ENCODE measurements around the gene MLH1. TPM values are rescaled to one million over a fixed set of nuclear protein-coding genes. Genes with fewer than 3 reads are reported as not detected.
"Not testable (repeated sequence)": the region's sequence is repeated elsewhere in the genome, so short reads cannot be mapped to it uniquely, and the experiment has no call there.

MLH1 gene
- total RNA-seq, 2 experiments from 2014 or later: 89.6 to 93.7 TPM

DNA sequence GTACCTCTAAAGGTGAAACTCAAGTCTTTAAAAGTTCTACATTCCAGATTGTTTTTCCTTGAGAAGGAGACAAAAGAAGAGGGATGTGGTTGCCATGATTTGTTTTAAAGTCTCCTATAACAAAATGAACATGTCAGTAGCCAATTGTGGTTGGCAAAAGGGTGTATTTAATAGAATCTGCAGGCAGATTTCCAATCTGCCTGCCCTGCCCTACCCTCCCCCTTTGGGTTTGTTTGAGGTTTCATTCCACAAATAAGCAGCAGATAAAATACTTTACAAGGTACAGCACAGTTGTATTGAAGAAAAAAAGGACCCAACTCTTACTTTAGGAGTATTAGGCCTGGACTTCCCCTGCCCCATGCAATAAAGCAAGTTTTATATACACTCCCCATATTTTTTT, 59.5 kb downstream of the MLH1 start:
- intact Hi-C loops (cut with micrococcal nuclease): loop anchor here (5.0 kb wide), 1 partner anchor 159 kb away; no protein-coding TSS in a partner anchor
- H3K27me3 Mint-ChIP-seq: no peaks in the 10 kb centered on the region
- DNase-seq (no peak), ATAC-seq (no peak)
- ChIA-PET POLR2A (no interaction called here), CTCF (no interaction called here)
- H3K36me3 Mint-ChIP-seq (ENCODE audit: low read depth): peaks cover 55% of the 10 kb centered on the region
- peak overlapping the region; percentile 52 for H3K27ac Mint-ChIP-seq
- H3K4me3 Mint-ChIP-seq: no peak overlapping the region
- TF ChIP-seq, protein P1, sequence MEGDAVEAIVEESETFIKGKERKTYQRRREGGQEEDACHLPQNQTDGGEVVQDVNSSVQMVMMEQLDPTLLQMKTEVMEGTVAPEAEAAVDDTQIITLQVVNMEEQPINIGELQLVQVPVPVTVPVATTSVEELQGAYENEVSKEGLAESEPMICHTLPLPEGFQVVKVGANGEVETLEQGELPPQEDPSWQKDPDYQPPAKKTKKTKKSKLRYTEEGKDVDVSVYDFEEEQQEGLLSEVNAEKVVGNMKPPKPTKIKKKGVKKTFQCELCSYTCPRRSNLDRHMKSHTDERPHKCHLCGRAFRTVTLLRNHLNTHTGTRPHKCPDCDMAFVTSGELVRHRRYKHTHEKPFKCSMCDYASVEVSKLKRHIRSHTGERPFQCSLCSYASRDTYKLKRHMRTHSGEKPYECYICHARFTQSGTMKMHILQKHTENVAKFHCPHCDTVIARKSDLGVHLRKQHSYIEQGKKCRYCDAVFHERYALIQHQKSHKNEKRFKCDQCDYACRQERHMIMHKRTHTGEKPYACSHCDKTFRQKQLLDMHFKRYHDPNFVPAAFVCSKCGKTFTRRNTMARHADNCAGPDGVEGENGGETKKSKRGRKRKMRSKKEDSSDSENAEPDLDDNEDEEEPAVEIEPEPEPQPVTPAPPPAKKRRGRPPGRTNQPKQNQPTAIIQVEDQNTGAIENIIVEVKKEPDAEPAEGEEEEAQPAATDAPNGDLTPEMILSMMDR (IDR thresholded peaks at IDR 0.05): no peak
- H3K4me1 Mint-ChIP-seq (ENCODE audit: low read depth): peaks cover 21% of the 10 kb centered on the region
- no peaks in the 10 kb centered on the region for H3K9me3 Mint-ChIP-seq

DNA sequence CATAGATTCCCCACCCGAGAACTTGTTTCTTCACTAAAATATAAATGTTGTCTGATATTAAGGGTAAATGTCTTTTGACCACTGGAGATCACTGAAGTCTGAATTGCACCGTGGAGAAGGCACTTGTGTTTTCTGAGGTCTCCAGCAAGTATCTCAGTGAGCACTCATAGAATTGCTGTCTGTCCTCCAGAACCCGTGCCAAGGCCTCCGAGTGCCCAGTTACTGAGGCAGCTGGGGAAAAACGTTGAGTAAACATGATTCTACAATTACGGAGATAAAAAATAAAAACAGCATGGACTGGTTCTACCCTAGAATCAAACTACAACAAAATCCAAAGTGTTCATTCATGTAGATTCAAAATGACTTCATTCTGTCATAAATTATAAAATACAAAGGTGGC, 60.0 kb downstream of the MLH1 start:
- H3K27me3 Mint-ChIP-seq: no peaks in the 10 kb centered on the region
- CTCF ChIA-PET: no interaction called here
- DNase-seq: no peak
- H3K4me3 Mint-ChIP-seq: no peak overlapping the region
- TF ChIP-seq, protein P1 (IDR thresholded peaks at IDR 0.05): no peak
- H3K36me3 Mint-ChIP-seq (ENCODE audit: low read depth): peaks cover 53% of the 10 kb centered on the region
- H3K9me3 Mint-ChIP-seq: no peaks in the 10 kb centered on the region
- peaks cover 21% of the 10 kb centered on the region for H3K4me1 Mint-ChIP-seq (ENCODE audit: low read depth)
- ATAC-seq: no peak
- intact Hi-C loops (cut with micrococcal nuclease): loop anchor here (5.0 kb wide), 1 partner anchor 159 kb away; no protein-coding TSS in a partner anchor
- peak overlapping the region; percentile 92 for H3K27ac Mint-ChIP-seq
- POLR2A ChIA-PET: no interaction called here

DNA sequence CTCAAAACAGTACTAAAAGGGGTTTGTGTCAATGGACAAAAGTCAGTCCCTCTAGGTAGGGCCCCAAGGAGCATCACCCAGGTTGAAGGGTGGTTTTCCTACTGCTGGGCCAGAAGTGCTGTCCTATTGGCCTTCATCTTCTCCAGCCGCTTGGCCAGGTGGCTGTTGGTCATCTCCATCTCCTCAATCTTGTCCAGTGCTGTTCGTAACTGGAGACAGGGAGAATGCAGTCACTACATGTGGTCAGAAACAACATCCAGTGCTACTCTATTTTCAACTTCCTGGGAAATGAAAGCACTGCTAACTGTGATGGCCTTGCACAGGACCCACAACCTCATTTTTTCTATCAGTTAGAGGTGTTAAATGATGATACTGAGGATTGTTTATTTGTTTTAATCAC, 60.4 kb downstream of the MLH1 start:
- ChIA-PET POLR2A (no interaction called here), CTCF (no interaction called here)
- Mint-ChIP-seq H3K27me3 (no peaks in the 10 kb centered on the region), H3K36me3 (ENCODE audit: low read depth) (peaks cover 50% of the 10 kb centered on the region), H3K4me1 (ENCODE audit: low read depth) (peaks cover 21% of the 10 kb centered on the region), H3K9me3 (no peaks in the 10 kb centered on the region), H3K27ac (peak overlapping the region; percentile 92), H3K4me3 (no peak overlapping the region)
- DNase-seq: no peak
- ATAC-seq: no peak
- TF ChIP-seq, protein P1 (IDR thresholded peaks at IDR 0.05): no peak
- intact Hi-C loops (cut with micrococcal nuclease): loop anchor here (5.0 kb wide), 1 partner anchor 159 kb away; no protein-coding TSS in a partner anchor

DNA sequence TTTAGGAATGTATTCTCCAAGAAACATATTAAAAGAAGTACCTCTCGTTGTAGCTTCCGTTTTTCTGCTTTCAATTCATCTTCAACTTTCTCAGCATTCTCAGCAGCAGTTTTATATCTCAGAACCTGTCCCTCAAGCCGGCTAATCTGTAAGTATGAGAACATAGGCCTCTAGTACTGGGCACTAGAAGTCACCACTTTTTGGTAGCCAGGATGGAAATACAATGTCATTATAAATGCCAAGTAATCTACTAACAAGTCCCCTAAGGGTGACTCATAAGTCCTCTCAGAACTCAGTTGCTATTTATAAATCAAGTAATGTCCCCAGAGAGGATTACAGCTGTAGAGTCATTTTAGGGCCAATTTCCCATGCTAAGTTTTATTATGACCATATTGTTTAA, 61.1 kb downstream of the MLH1 start:
- CTCF ChIA-PET: interaction anchor here (2.0 kb wide), 1 partner anchor 30 kb away, joined by 6 read pairs; no protein-coding TSS in a partner anchor

DNA sequence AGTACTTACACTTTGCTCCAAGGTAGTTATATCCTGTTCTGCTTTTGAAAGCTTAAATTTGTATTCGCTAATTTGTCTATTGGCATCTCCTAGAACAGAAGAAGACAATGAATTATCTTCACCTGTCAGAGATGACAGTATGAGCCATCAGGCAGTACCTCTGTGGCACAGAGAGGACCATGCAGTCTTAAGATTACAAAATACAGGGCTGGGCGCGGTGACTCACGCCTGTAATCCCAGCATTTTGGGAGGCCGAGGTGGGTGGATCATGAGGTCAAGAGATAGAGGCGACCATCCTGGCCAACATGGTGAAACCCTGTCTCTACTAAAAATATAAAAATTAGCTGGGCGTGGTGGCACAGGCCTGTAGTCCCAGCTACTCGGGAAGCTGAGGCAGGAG, 61.8 kb downstream of the MLH1 start:
- Mint-ChIP-seq H3K4me1 (ENCODE audit: low read depth) (peaks cover 21% of the 10 kb centered on the region), H3K27ac (peak overlapping the region; percentile 92), H3K36me3 (ENCODE audit: low read depth) (peaks cover 40% of the 10 kb centered on the region)
- H3K4me3 Mint-ChIP-seq; DNase-seq; H3K9me3 Mint-ChIP-seq; ATAC-seq; POLR2A ChIA-PET; intact Hi-C loops (cut with micrococcal nuclease); H3K27me3 Mint-ChIP-seq: not testable (repeated sequence)
- CTCF ChIA-PET: interaction anchor here (2.0 kb wide), 1 partner anchor 30 kb away, joined by 6 read pairs; no protein-coding TSS in a partner anchor

More for the DNA sequence above, 61.1 kb downstream of the MLH1 start:
- H3K4me3 Mint-ChIP-seq: no peak overlapping the region
- no peaks in the 10 kb centered on the region for H3K9me3 Mint-ChIP-seq
- H3K4me1 Mint-ChIP-seq (ENCODE audit: low read depth): peaks cover 21% of the 10 kb centered on the region
- TF ChIP-seq, protein P1 (IDR thresholded peaks at IDR 0.05): no peak
- H3K27ac Mint-ChIP-seq: peak overlapping the region; percentile 92
- no peaks in the 10 kb centered on the region for H3K27me3 Mint-ChIP-seq
- peak; percentile 95 for ATAC-seq
- DNase-seq: no peak
- intact Hi-C loops (cut with micrococcal nuclease): loop anchor here (5.0 kb wide), 1 partner anchor 158 kb away; no protein-coding TSS in a partner anchor
- POLR2A ChIA-PET: no interaction called here
- H3K36me3 Mint-ChIP-seq (ENCODE audit: low read depth): peaks cover 44% of the 10 kb centered on the region

Data from activated CD8-positive, alpha-beta T cell treated with anti-CD3 and anti-CD28 coated beads for 36 hours (primary cell).